Activated CD8-positive, alpha-beta T cell treated with anti-CD3 and anti-CD28 coated beads for 36 hours (primary cell): ENCODE results near the gene WNT3. TPM values are rescaled to one million over a fixed set of nuclear protein-coding genes. Genes with fewer than 3 reads are reported as not detected.

Experiments
- ATAC-seq: fragments of 200-7000 bp; cut with Tn5 transposase; one replicate; pipeline ENCODE4 v1.10.0; 2021; ENCODE audit warnings: mild to moderate bottlenecking, moderate library complexity
- CTCF ChIA-PET: fragments of 350-600 bp; sonication (Branson Sonifier 250); formaldehyde crosslinking; loops from one replicate; lab custom pipeline; 2021; ENCODE audit warnings: antibody characterized with exemption; lab: Charles Lee
- POLR2A ChIA-PET: fragments of 350-600 bp; sonication (Branson Sonifier 250); formaldehyde crosslinking; loops from one replicate; lab custom pipeline; 2021; ENCODE audit warnings: antibody characterized with exemption; lab: Charles Lee
- DNase-seq: peaks from one replicate; pipeline ENCODE4 v3.0.0-alpha.2; 2020
- H3K27ac Mint-ChIP-seq: one replicate; pipeline ENCODE4 v1.8.0; 2021; ENCODE audit warnings: mild to moderate bottlenecking, mixed read lengths
- H3K27me3 Mint-ChIP-seq: one replicate; pipeline ENCODE4 v1.8.0; 2021; ENCODE audit warnings: mixed read lengths
- H3K36me3 Mint-ChIP-seq: one replicate; pipeline ENCODE4 v1.8.0; 2021; ENCODE audit warnings: low read depth, mixed read lengths
- H3K4me1 Mint-ChIP-seq: one replicate; pipeline ENCODE4 v1.8.0; 2021; ENCODE audit warnings: low read depth, mixed read lengths
- H3K4me3 Mint-ChIP-seq: one replicate; pipeline ENCODE4 v1.8.0; 2021; ENCODE audit warnings: mild to moderate bottlenecking, moderate library complexity, mixed read lengths
- H3K9me3 Mint-ChIP-seq: one replicate; pipeline ENCODE4 v1.8.0; 2021; ENCODE audit warnings: mixed read lengths
- intact Hi-C: fragments of 100-400 bp; cut with micrococcal nuclease; formaldehyde crosslinking; loops from one replicate; pipeline ENCODE4 v1.10.0; 2022
- total RNA-seq, 2 experiments: library from RNA; stranded (reverse); gene quantifications; one replicate each; pipeline ENCODE4 v1.2.3, GENCODE V29; 2021
- TF ChIP-seq, protein P1 (sequence below): fragments of 200-600 bp; IDR thresholded peaks from one replicate; pipeline ENCODE4 v1.8.0; 2022; ENCODE audit warnings: antibody characterized with exemption, mild to moderate bottlenecking

WNT3 gene
- total RNA-seq, 2 experiments from 2014 or later: 0.09 TPM; not detected in 1

DNA sequence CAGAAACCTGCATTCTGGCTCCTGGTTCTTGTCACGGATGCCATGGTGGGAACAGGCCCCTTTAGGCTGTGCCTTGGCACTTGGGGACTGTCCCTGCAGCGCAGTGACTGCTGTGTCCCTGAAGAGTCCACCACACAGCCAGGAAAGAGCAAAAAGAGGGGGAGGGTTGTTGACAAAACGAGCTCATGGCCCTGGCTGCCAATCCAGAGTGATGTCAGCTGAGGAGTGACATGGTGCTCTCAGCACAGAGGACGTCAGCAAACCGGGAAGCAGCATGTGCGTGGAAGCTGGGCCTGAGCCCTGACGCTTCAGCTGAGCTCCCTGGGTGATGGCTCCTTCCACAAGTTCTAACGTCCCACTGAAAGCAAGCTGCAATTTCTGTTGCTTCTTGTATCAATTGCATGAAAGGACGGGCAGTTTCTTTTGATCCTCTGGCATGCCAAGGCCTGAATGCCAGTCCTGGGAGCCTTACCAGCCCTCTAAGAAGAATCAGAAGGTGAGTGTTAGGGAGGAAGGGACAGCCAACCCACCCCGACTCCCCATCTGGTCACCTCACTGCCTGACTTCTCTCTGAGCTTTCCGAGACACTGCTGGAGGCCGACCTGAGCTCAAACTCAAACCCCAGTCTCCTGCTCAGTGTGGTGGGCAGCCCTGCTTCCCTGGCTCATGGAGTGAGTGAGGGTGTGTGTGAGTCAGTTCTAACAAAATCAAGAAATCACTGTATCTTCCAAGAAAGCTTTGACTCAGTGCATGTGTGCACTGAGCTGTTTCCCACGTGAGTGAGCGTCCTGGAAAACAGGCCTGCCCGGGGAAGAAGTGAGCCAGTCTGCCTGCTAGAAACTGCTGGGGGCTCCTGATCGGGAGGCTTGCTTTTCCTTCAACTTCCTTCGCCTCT, 14.7 kb upstream of the WNT3 start:
- Mint-ChIP-seq H3K27me3 (peaks cover 16% of the 10 kb centered on the region), H3K4me1 (peaks cover 2% of the 10 kb centered on the region), H3K4me3 (no peak overlapping the region), H3K27ac (no peak overlapping the region), H3K36me3 (no peaks in the 10 kb centered on the region), H3K9me3 (no peaks in the 10 kb centered on the region)
- POLR2A ChIA-PET: no interaction called here
- ATAC-seq: no peak
- intact Hi-C loops: no loop called here
- no peak for DNase-seq
- TF ChIP-seq, protein P1, sequence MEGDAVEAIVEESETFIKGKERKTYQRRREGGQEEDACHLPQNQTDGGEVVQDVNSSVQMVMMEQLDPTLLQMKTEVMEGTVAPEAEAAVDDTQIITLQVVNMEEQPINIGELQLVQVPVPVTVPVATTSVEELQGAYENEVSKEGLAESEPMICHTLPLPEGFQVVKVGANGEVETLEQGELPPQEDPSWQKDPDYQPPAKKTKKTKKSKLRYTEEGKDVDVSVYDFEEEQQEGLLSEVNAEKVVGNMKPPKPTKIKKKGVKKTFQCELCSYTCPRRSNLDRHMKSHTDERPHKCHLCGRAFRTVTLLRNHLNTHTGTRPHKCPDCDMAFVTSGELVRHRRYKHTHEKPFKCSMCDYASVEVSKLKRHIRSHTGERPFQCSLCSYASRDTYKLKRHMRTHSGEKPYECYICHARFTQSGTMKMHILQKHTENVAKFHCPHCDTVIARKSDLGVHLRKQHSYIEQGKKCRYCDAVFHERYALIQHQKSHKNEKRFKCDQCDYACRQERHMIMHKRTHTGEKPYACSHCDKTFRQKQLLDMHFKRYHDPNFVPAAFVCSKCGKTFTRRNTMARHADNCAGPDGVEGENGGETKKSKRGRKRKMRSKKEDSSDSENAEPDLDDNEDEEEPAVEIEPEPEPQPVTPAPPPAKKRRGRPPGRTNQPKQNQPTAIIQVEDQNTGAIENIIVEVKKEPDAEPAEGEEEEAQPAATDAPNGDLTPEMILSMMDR: no peak
- CTCF ChIA-PET: interaction anchor here (1.4 to 4.3 kb wide), 3 partner anchors 8 to 11 kb away, joined by 4 to 23 read pairs (median 5); no protein-coding TSS in a partner anchor

- TF ChIP-seq, protein P1: no peak
- POLR2A ChIA-PET: no interaction called here
- H3K27me3 Mint-ChIP-seq: peaks cover 14% of the 10 kb centered on the region
- H3K4me3 Mint-ChIP-seq: no peak overlapping the region
- H3K36me3 Mint-ChIP-seq: no peaks in the 10 kb centered on the region
- DNase-seq (no peak), ATAC-seq (no peak)
- CTCF ChIA-PET: interaction anchor here (1.4 to 4.3 kb wide), 3 partner anchors 9 to 10 kb away, joined by 4 to 23 read pairs (median 5); no protein-coding TSS in a partner anchor
- no peak overlapping the region for H3K27ac Mint-ChIP-seq
- intact Hi-C loops: no loop called here
- no peaks in the 10 kb centered on the region for H3K9me3 Mint-ChIP-seq
- H3K4me1 Mint-ChIP-seq: peaks cover 2% of the 10 kb centered on the region
Measured at GRCh38 chr17:46832331-46832821, 13.9 kb upstream of the WNT3 start.

DNA sequence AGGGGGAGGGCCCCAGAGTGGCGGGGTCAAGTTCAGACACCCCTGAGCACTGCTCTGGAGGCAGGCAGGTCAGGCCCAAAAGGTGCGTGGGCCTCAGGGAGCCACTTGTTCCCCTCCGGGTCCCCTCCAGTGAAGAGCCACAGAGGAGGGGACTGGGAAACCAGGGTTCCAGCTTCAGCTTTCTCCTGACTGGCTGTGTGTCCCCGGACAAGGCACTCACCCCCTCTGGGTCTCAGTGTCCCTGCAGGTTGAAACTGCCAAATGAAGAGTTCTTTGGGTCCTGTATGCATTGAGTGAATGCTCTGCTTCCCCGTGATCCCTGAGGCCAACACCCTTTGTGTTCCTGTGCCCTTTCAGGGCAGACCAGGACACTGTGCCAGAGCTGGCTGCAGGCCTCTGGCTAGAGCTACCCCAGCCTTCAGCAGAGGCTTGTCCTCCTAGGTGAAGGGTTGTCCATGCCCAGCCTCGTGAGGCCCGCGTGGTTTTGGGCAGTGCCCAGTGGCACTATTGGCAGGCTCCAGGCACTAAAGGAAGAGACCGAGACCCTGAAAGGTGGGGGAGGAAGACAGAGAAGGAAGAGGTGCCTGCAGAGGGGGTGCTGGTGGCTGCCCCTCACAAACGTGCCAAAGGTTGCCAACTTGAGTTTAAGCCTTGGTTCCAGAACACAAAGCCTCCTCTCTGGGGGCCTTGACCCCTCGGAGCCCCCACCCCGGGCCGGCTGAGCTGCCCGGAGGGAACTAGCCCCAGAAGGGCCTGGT, 13.3 kb upstream of the WNT3 start:
- H3K4me1 Mint-ChIP-seq: peaks cover 2% of the 10 kb centered on the region
- no peak for DNase-seq
- H3K4me3 Mint-ChIP-seq: no peak overlapping the region
- ChIA-PET POLR2A (no interaction called here), CTCF (interaction anchor here (1.3 to 4.3 kb wide), 2 partner anchors 10 kb away, joined by 3 to 23 read pairs; no protein-coding TSS in a partner anchor)
- H3K36me3 Mint-ChIP-seq: no peaks in the 10 kb centered on the region
- no peak for ATAC-seq
- TF ChIP-seq, protein P1: no peak
- intact Hi-C loops: no loop called here
- peaks cover 14% of the 10 kb centered on the region for H3K27me3 Mint-ChIP-seq
- H3K9me3 Mint-ChIP-seq: no peaks in the 10 kb centered on the region
- no peak overlapping the region for H3K27ac Mint-ChIP-seq

GRCh38 chr17:46827274-46827673, 8.8 kb upstream of the WNT3 start:
- TF ChIP-seq, protein P1: no peak
- ChIA-PET CTCF (interaction anchor here (1.6 to 4.3 kb wide), 3 partner anchors 8 to 15 kb away, joined by 5 to 20 read pairs (median 12); no protein-coding TSS in a partner anchor), POLR2A (no interaction called here)
- no peak overlapping the region for H3K27ac Mint-ChIP-seq
- no peak overlapping the region for H3K4me3 Mint-ChIP-seq
- peaks cover 14% of the 10 kb centered on the region for H3K27me3 Mint-ChIP-seq
- no peaks in the 10 kb centered on the region for H3K9me3 Mint-ChIP-seq
- no peaks in the 10 kb centered on the region for H3K4me1 Mint-ChIP-seq
- intact Hi-C loops: no loop called here
- DNase-seq (no peak), ATAC-seq (no peak)
- no peaks in the 10 kb centered on the region for H3K36me3 Mint-ChIP-seq
